ENCODE measurements around the gene ACADVL. TPM values are rescaled to one million over a fixed set of nuclear protein-coding genes. Genes with fewer than 3 reads are reported as not detected.
A peak's percentile ranks its signal among the peaks of the same experiment; 100 is the strongest.

ACADVL gene
- total RNA-seq, 1 donor from 2014 or later = 354 TPM

- Mint-ChIP-seq H3K4me1 (ENCODE audit: low read depth, unreplicated experiment) (no peaks in the 10 kb centered on the region), H3K9me3 (ENCODE audit: unreplicated experiment) (no peaks in the 10 kb centered on the region), H3K27me3 (ENCODE audit: low read depth, unreplicated experiment) (peaks cover 14% of the 10 kb centered on the region), H3K27ac (ENCODE audit: unreplicated experiment) (no peak overlapping the region), H3K36me3 (ENCODE audit: low read depth, unreplicated experiment) (peaks cover 13% of the 10 kb centered on the region), H3K4me3 (ENCODE audit: unreplicated experiment) (no peak overlapping the region)
- TF ChIP-seq EZH2 (IDR thresholded peaks at IDR 0.05; ENCODE audit: insufficient read depth, low read length) = no peak
- TF ChIP-seq CTCF (IDR thresholded peaks at IDR 0.05; ENCODE audit: insufficient read depth, low read depth, low read length) = no peak
- peak overlapping the region; percentile 41 for H2AFZ ChIP-seq (ENCODE audit: low read depth, low read length)
- no peaks in the 10 kb centered on the region for H3K9me3 ChIP-seq (ENCODE audit: insufficient read depth, low read depth, low read length)
- no peak overlapping the region for H3K27ac ChIP-seq (ENCODE audit: low read depth, low read length)
- H3K4me1 ChIP-seq (ENCODE audit: insufficient read depth, low read length) = peaks cover 12% of the 10 kb centered on the region
- peak overlapping the region; percentile 80 for H3K4me2 ChIP-seq (ENCODE audit: low read length)
- no peaks in the 10 kb centered on the region for H3K36me3 ChIP-seq (ENCODE audit: insufficient read depth, low read length)
- FAIRE-seq (no peak), DNase-seq (ENCODE audit: low read depth) (no peak)
- no peaks in the 10 kb centered on the region for H4K20me1 ChIP-seq (ENCODE audit: insufficient read depth, low read length)
- peak overlapping the region; percentile 28 for H3K4me3 ChIP-seq (ENCODE audit: insufficient read depth, low read depth, low read length)
- no peaks in the 10 kb centered on the region for H3K79me2 ChIP-seq (ENCODE audit: insufficient read depth, low read length)
- H3K9ac ChIP-seq (ENCODE audit: low read length) = peak overlapping the region; percentile 23
- H3K27me3 ChIP-seq (ENCODE audit: insufficient read depth, low read length) = peaks cover 14% of the 10 kb centered on the region
Observed at GRCh38 chr17:7260651-7261378, 41.1 kb downstream of the ACADVL start.

GRCh38 chr17:7261379-7262191, 41.8 kb downstream of the ACADVL start:
- Mint-ChIP-seq H3K36me3 (ENCODE audit: low read depth, unreplicated experiment) (peaks cover 9% of the 10 kb centered on the region), H3K4me3 (ENCODE audit: unreplicated experiment) (peak overlapping the region; percentile 50), H3K9me3 (ENCODE audit: unreplicated experiment) (no peaks in the 10 kb centered on the region), H3K27ac (ENCODE audit: unreplicated experiment) (no peak overlapping the region), H3K4me1 (ENCODE audit: low read depth, unreplicated experiment) (no peaks in the 10 kb centered on the region), H3K27me3 (ENCODE audit: low read depth, unreplicated experiment) (peaks cover 14% of the 10 kb centered on the region)
- Histone ChIP-seq H3K79me2 (ENCODE audit: insufficient read depth, low read length) (no peaks in the 10 kb centered on the region), H3K4me2 (ENCODE audit: low read length) (peak overlapping the region; percentile 80), H3K27me3 (ENCODE audit: insufficient read depth, low read length) (peaks cover 14% of the 10 kb centered on the region), H3K4me1 (ENCODE audit: insufficient read depth, low read length) (peaks cover 12% of the 10 kb centered on the region), H3K9me3 (ENCODE audit: insufficient read depth, low read depth, low read length) (no peaks in the 10 kb centered on the region), H3K9ac (ENCODE audit: low read length) (peak overlapping the region; percentile 23), H4K20me1 (ENCODE audit: insufficient read depth, low read length) (no peaks in the 10 kb centered on the region), H3K36me3 (ENCODE audit: insufficient read depth, low read length) (no peaks in the 10 kb centered on the region), H2AFZ (ENCODE audit: low read depth, low read length) (peak overlapping the region; percentile 41), H3K27ac (ENCODE audit: low read depth, low read length) (no peak overlapping the region), H3K4me3 (ENCODE audit: insufficient read depth, low read depth, low read length) (peak overlapping the region; percentile 28)
- DNase-seq (ENCODE audit: low read depth) (no peak), FAIRE-seq (no peak)
- TF ChIP-seq CTCF (IDR thresholded peaks at IDR 0.05; ENCODE audit: insufficient read depth, low read depth, low read length) (no peak), EZH2 (IDR thresholded peaks at IDR 0.05; ENCODE audit: insufficient read depth, low read length) (no peak)

Data from astrocyte (in vitro differentiated cells and primary cell).